SK-N-SH (cell line): ENCODE data around the gene STPG2. TPM values are rescaled to one million over a fixed set of nuclear protein-coding genes. Genes with fewer than 3 reads are reported as not detected.

Source experiments
- CTCF ChIA-PET: fragments of 300-600, 350-600 bp; formaldehyde crosslinking; extraction: SDS; loops from one replicate; lab custom pipeline; 2021; lab: Yijun Ruan, JAX
- POLR2A ChIA-PET: fragments of 350-600 bp; sonication (Branson Sonifier 250); formaldehyde crosslinking; extraction: SDS; loops from one replicate; lab custom pipeline; 2020; ENCODE audit warnings: antibody characterized with exemption, inconsistent platforms; lab: Yijun Ruan, JAX
- DNase-seq: peaks from one replicate; pipeline ENCODE4 v3.0.0; 2012
- H2AFZ ChIP-seq: fragments of 200-600 bp; sonication (generic); 2 replicates; pipeline ENCODE4 v1.8.1; 2016; ENCODE audit warnings: antibody characterized with exemption, mild to moderate bottlenecking, low read depth
- H3F3A ChIP-seq: fragments of 200-600 bp; sonication (generic); replicated peaks from 2 replicates; pipeline ENCODE3; 2016; ENCODE audit warnings: antibody characterized with exemption, mild to moderate bottlenecking; ENCODE audit not compliant: insufficient read depth
- H3K27ac ChIP-seq, 2 experiments: fragments of 200-500 bp in 1 of 2; fragments of 200-600 bp in 1 of 2; sonication (Bioruptor generic) in 1 of 2; sonication (generic), shearing (Covaris generic) in 1 of 2; 2 replicates each; pipeline versions ENCODE4 v1.5.1 to v1.6.1; 2014 to 2016; ENCODE audit warnings: low read depth in 2 of 2, inconsistent platforms in 1 of 2, low read length in 1 of 2, mild to moderate bottlenecking in 1 of 2, mixed read lengths in 1 of 2
- H3K27me3 ChIP-seq: fragments of 200-600 bp; sonication (generic), shearing (Covaris generic); 2 replicates; pipeline ENCODE4 v1.6.1; 2016; ENCODE audit warnings: mixed run types; ENCODE audit not compliant: insufficient read depth
- H3K36me3 ChIP-seq, 2 experiments: fragments of 200-500 bp in 1 of 2; fragments of 200-600 bp in 1 of 2; sonication (Bioruptor generic) in 1 of 2; sonication (generic) in 1 of 2; replicated peaks in 1 of 2; 2 replicates each; pipeline versions ENCODE3 to v1.5.1; 2014 to 2016; ENCODE audit warnings: low read length in 1 of 2, mild to moderate bottlenecking in 1 of 2; ENCODE audit not compliant: insufficient read depth in 2 of 2, control insufficient read depth in 1 of 2
- H3K4me1 ChIP-seq, 2 experiments: fragments of 200-500 bp in 1 of 2; fragments of 200-600 bp in 1 of 2; sonication (Bioruptor generic) in 1 of 2; sonication (generic), shearing (Covaris generic) in 1 of 2; 2 replicates each; pipeline versions ENCODE4 v1.5.1 to v1.6.1; 2014 to 2016; ENCODE audit warnings: low read depth in 1 of 2, low read length in 1 of 2, mixed run types in 1 of 2; ENCODE audit not compliant: insufficient read depth in 2 of 2, control insufficient read depth in 1 of 2
- H3K4me2 ChIP-seq: fragments of 200-600 bp; sonication (generic), shearing (Covaris generic); 2 replicates; pipeline ENCODE4 v1.6.1; 2017; ENCODE audit warnings: mixed run types
- H3K4me3 ChIP-seq, 2 experiments: fragments of 200-500 bp in 1 of 2; fragments of 200-600 bp in 1 of 2; sonication (Bioruptor generic) in 1 of 2; sonication (generic), shearing (Covaris generic) in 1 of 2; 2 replicates each; pipeline versions ENCODE4 v1.5.1 to v1.8.1; 2014 to 2016; ENCODE audit warnings: low read depth in 2 of 2, inconsistent platforms in 1 of 2, low read length in 1 of 2, mild to moderate bottlenecking in 1 of 2, mixed read lengths in 1 of 2, moderate library complexity in 1 of 2
- H3K79me2 ChIP-seq: fragments of 200-600 bp; sonication (generic); 2 replicates; pipeline ENCODE4 v1.8.1; 2017; ENCODE audit warnings: mild to moderate bottlenecking; ENCODE audit not compliant: insufficient read depth
- H3K9ac ChIP-seq: fragments of 200-600 bp; sonication (generic); 2 replicates; pipeline ENCODE4 v1.6.1; 2017; ENCODE audit warnings: mixed run types
- H3K9me2 ChIP-seq: fragments of 200-600 bp; sonication (generic); 2 replicates; pipeline ENCODE4 v1.6.1; 2017; ENCODE audit warnings: mixed run types
- H3K9me3 ChIP-seq: fragments of 200-600 bp; sonication (generic); 2 replicates; pipeline ENCODE4 v1.6.1; 2017; ENCODE audit warnings: mixed run types, mild to moderate bottlenecking, moderate library complexity
- H4K20me1 ChIP-seq: fragments of 200-600 bp; sonication (generic); 2 replicates; pipeline ENCODE4 v1.6.1; 2017; ENCODE audit warnings: mild to moderate bottlenecking, mixed run types; ENCODE audit not compliant: insufficient read depth
- CHD2 ChIP-seq: fragments of 150-350 bp; IDR thresholded peaks from 2 replicates; pipeline ENCODE4 v1.6.1; 2018; ENCODE audit warnings: low read length; ENCODE audit not compliant: partially characterized antibody
- ELF1 ChIP-seq: IDR thresholded peaks from 2 replicates; pipeline ENCODE4 v1.4.0; 2012
- EZH2phosphoT487 ChIP-seq: fragments of 200-600 bp; sonication (generic); IDR thresholded peaks from 2 replicates; pipeline ENCODE4 v1.6.1; 2017; ENCODE audit warnings: low read depth, mixed run types, mild to moderate bottlenecking, antibody characterized with exemption, moderate library complexity, borderline replicate concordance
- FOSL2 ChIP-seq: IDR thresholded peaks from 2 replicates; pipeline ENCODE4 v1.4.0; 2012; ENCODE audit warnings: low read depth, mild to moderate bottlenecking, moderate library complexity, borderline replicate concordance
- FOXJ3 ChIP-seq: sonication (generic); formaldehyde crosslinking; IDR thresholded peaks from 2 replicates; pipeline ENCODE4 v1.5.1; 2020; ENCODE audit warnings: mild to moderate bottlenecking, missing genetic modification reagents
- GABPA ChIP-seq: IDR thresholded peaks from 2 replicates; pipeline ENCODE4 v1.4.0; 2012; ENCODE audit warnings: low read depth, mild to moderate bottlenecking
- IRF3 ChIP-seq: fragments of 150-350 bp; IDR thresholded peaks from 2 replicates; pipeline ENCODE4 v1.6.1; 2016; ENCODE audit warnings: mild to moderate bottlenecking, low read depth, low read length
- JUND ChIP-seq: IDR thresholded peaks from 2 replicates; pipeline ENCODE4 v1.4.0; 2012
- MEF2A ChIP-seq: IDR thresholded peaks from 2 replicates; pipeline ENCODE4 v1.4.0; 2012; ENCODE audit warnings: low read depth, borderline replicate concordance
- NFIC ChIP-seq: IDR thresholded peaks from 2 replicates; pipeline ENCODE4 v1.4.0; 2012; ENCODE audit warnings: borderline replicate concordance
- NRF1 ChIP-seq: IDR thresholded peaks from 2 replicates; pipeline ENCODE4 v1.6.1; 2012; ENCODE audit warnings: low read depth, mild to moderate bottlenecking, low read length
- RAD21 ChIP-seq: IDR thresholded peaks from 2 replicates; pipeline ENCODE4 v1.6.1; 2012; ENCODE audit warnings: mild to moderate bottlenecking, low read length
- RCOR1 ChIP-seq: fragments of 150-350 bp; IDR thresholded peaks from 2 replicates; pipeline ENCODE4 v1.6.1; 2017; ENCODE audit warnings: antibody characterized with exemption, low read length
- REST ChIP-seq: IDR thresholded peaks from 2 replicates; pipeline ENCODE4 v1.6.1; 2012; ENCODE audit warnings: mild to moderate bottlenecking, low read depth, low read length, moderate library complexity
- RFX5 ChIP-seq: IDR thresholded peaks from 2 replicates; pipeline ENCODE4 v1.6.1; 2012; ENCODE audit warnings: mild to moderate bottlenecking, improper control_type of control experiment, low read length
- SMC3 ChIP-seq: IDR thresholded peaks from 2 replicates; pipeline ENCODE4 v1.6.1; 2012; ENCODE audit warnings: low read depth, low read length, improper control_type of control experiment
- TAF1 ChIP-seq: IDR thresholded peaks from 2 replicates; pipeline ENCODE4 v1.6.1; 2012; ENCODE audit warnings: low read depth, mild to moderate bottlenecking, low read length, moderate library complexity, borderline replicate concordance
- TCF12 ChIP-seq: IDR thresholded peaks from 2 replicates; pipeline ENCODE4 v1.4.0; 2012
- TEAD4 ChIP-seq: IDR thresholded peaks from 2 replicates; pipeline ENCODE4 v1.4.0; 2012; ENCODE audit warnings: mild to moderate bottlenecking, borderline replicate concordance; ENCODE audit not compliant: insufficient read depth
- USF1 ChIP-seq: IDR thresholded peaks from 2 replicates; pipeline ENCODE4 v1.4.0; 2012; ENCODE audit warnings: low read depth, borderline replicate concordance
- YY1 ChIP-seq: IDR thresholded peaks from 2 replicates; pipeline ENCODE4 v1.4.0; 2012; ENCODE audit warnings: low read depth, mild to moderate bottlenecking
- WGBS: methylation state at CpG from one replicate; pipeline ENCODE4 v1.1.6; 2017; ENCODE audit warnings: low lambda C conversion rate; 5-methylcytosine and 5-hydroxymethylcytosine counted together
- polyA plus RNA-seq, 3 experiments: library from polyadenylated mRNA; depleted of rRNA; stranded (reverse); fragments of >200 nt; gene quantifications; 2 replicates each; pipeline ENCODE4 v1.2.3, GENCODE V29; 2012

The STPG2 gene
- polyA plus RNA-seq, 1 of the 3 experiments (the other 2 are of a cell fraction), result not detected

GRCh38 chr4:97530676-97531075, 612.6 kb downstream of the STPG2 start:
- ChIA-PET CTCF (no interaction called here), POLR2A (no interaction called here)
- Histone ChIP-seq H3K9ac (no peak overlapping the region), H4K20me1 (no peaks in the 10 kb centered on the region), H3K4me1 (no peaks in the 10 kb centered on the region), H3K79me2 (no peaks in the 10 kb centered on the region), H3K4me3 (no peak overlapping the region), H3K4me2 (no peak overlapping the region), H3K9me2 (no peaks in the 10 kb centered on the region), H3F3A (no peaks in the 10 kb centered on the region), H3K27ac (no peak overlapping the region), H2AFZ (no peak overlapping the region), H3K27me3 (no peaks in the 10 kb centered on the region), H3K36me3 (no peaks in the 10 kb centered on the region)
- WGBS, result 13% methylated on average over 1 of the region's 1 CpG
- no peak for DNase-seq
- TF ChIP-seq GABPA, result no peak
- no peak for TF ChIP-seq USF1
- TF ChIP-seq YY1, result no peak
- no peak for TF ChIP-seq TAF1
- TF ChIP-seq TEAD4, result no peak
- no peak for TF ChIP-seq CHD2
- TF ChIP-seq FOSL2, result no peak
- TF ChIP-seq NRF1, result no peak
- no peak for TF ChIP-seq RAD21
- TF ChIP-seq NFIC, result no peak
- TF ChIP-seq RFX5, result no peak
- TF ChIP-seq SMC3, result no peak
- TF ChIP-seq REST, result no peak
- TF ChIP-seq, all 33 proteins: peak for 0
- no peaks in the 10 kb centered on the region; the same call in 1 of the 2 replicates for H3K9me3 ChIP-seq

- 58% methylated on average over 3 of the region's 3 CpGs for WGBS
- no peak for TF ChIP-seq JUND
- TF ChIP-seq RCOR1, result no peak
- no peak for TF ChIP-seq FOXJ3 (CRISPR knock-in tag)
- TF ChIP-seq TCF12, result no peak
- no peak for TF ChIP-seq SMC3
- TF ChIP-seq GABPA, result no peak
- no peak for TF ChIP-seq EZH2phosphoT487
- no peak for TF ChIP-seq IRF3
- TF ChIP-seq REST, result no peak
- TF ChIP-seq ELF1, result no peak
- TF ChIP-seq MEF2A, result no peak
- TF ChIP-seq CHD2, result no peak
Observed at GRCh38 chr4:97525236-97525635, 618.0 kb downstream of the STPG2 start.

More at GRCh38 chr4:97525236-97525635, 618.0 kb downstream of the STPG2 start:
- Histone ChIP-seq H3K36me3 (no peaks in the 10 kb centered on the region), H3K9me2 (no peaks in the 10 kb centered on the region; the same call in 1 of the 2 replicates), H3K9ac (no peak overlapping the region), H3K4me3 (no peak overlapping the region), H3K27ac (no peak overlapping the region), H3K27me3 (no peaks in the 10 kb centered on the region), H3K4me2 (no peak overlapping the region), H3K79me2 (no peaks in the 10 kb centered on the region), H4K20me1 (no peaks in the 10 kb centered on the region), H2AFZ (no peak overlapping the region), H3K9me3 (no peaks in the 10 kb centered on the region; the same call in 1 of the 2 replicates), H3K4me1 (no peaks in the 10 kb centered on the region), H3F3A (no peaks in the 10 kb centered on the region)
- no peak for DNase-seq
- ChIA-PET CTCF (no interaction called here), POLR2A (no interaction called here)
